ENCODE measurements around the gene SMYD3.

GRCh38 chr1:245875581-245876261 is 631.4 kb downstream of the SMYD3 start:
- TF ChIP-seq FOXP2 (optimal IDR thresholded peaks at IDR 0.05; ENCODE audit: borderline replicate concordance, extremely low read depth, extremely low read length, insufficient read depth) (no peak), REST (IDR thresholded peaks at IDR 0.05; ENCODE audit: insufficient read depth in 1 of 2, low read depth in 2 of 2, low read length in 2 of 2) (no peak), SIN3A (IDR thresholded peaks at IDR 0.05; ENCODE audit: borderline replicate concordance, insufficient read depth, low read length) (no peak), TAF1 (IDR thresholded peaks at IDR 0.05; ENCODE audit: borderline replicate concordance, insufficient read depth, low read length) (no peak), POLR2AphosphoS5 (IDR thresholded peaks at IDR 0.05; ENCODE audit: low read depth, low read length) (no peak)
